ENCODE results near the gene KCNMA1. TPM values are rescaled to one million over a fixed set of nuclear protein-coding genes. Genes with fewer than 3 reads are reported as not detected.

KCNMA1 gene
- total and polyA plus RNA-seq, 9 of the 15 experiments (the other 6 are each of a cell fraction or from before 2014, with no cell fraction given): 0.01 to 0.95 (median 0.15) TPM; not detected in 4

GRCh38 chr10:76935941-76936613 lies 701.5 kb downstream of the KCNMA1 start (continued):
- no peak for TF ChIP-seq ZNF766 (CRISPR knock-in tag; conservative IDR thresholded peaks at IDR 0.05)
- TF ChIP-seq RHOXF2B (CRISPR knock-in tag; conservative IDR thresholded peaks at IDR 0.05): no peak
- TF ChIP-seq SMC3 (conservative IDR thresholded peaks at IDR 0.05; ENCODE audit: insufficient read depth, low read depth, low read length): no peak
- TF ChIP-seq GTF2A2 (tag; IDR thresholded peaks at IDR 0.05): no peak

GRCh38 chr10:76928565-76928964 lies 709.0 kb downstream of the KCNMA1 start:
- FAIRE-seq (no peak), DNase-seq (ENCODE audit: extremely low read depth in 1 of 4, low spot score in 3 of 4) (no peak), ATAC-seq (no peak)
- Histone ChIP-seq H3K36me3 (ENCODE audit: control insufficient read depth, insufficient read depth, low read length) (no peaks in the 10 kb centered on the region), H3K4me2 (ENCODE audit: insufficient read depth, low read length) (no peak overlapping the region), H4K20me1 (replicated peaks; ENCODE audit: control insufficient read depth, insufficient read depth, low read length) (no peaks in the 10 kb centered on the region), H3K27me3 (ENCODE audit: control insufficient read depth in 2 of 2, insufficient read depth in 2 of 2, low read length in 2 of 2) (no peaks in the 10 kb centered on the region), H3K9me1 (ENCODE audit: control insufficient read depth, insufficient read depth, low read length) (no peaks in the 10 kb centered on the region), H3K4me3 (no peak overlapping the region), H3K4me1 (replicated peaks in 1 of 2; ENCODE audit: control insufficient read depth in 2 of 2, insufficient read depth in 2 of 2, low read length in 2 of 2) (no peaks in the 10 kb centered on the region), H3K27ac (ENCODE audit: extremely low read depth, low read depth, low read length) (no peak overlapping the region), H3K9ac (ENCODE audit: insufficient read depth in 1 of 2, low read depth in 2 of 2, low read length in 2 of 2) (no peak overlapping the region), H2AFZ (ENCODE audit: low read depth, low read length) (no peak overlapping the region), H3K79me2 (ENCODE audit: control insufficient read depth, insufficient read depth, low read length) (no peaks in the 10 kb centered on the region), H3K9me3 (replicated peaks; ENCODE audit: control insufficient read depth, insufficient read depth, low read depth, low read length) (no peaks in the 10 kb centered on the region)
- 0% methylated on average over 7 of the region's 7 CpGs for WGBS (ENCODE audit: insufficient coverage, low coverage, missing lambda C conversion rate)
- ChIA-PET POLR2A (no interaction called here), CTCF (ENCODE audit: low intra/inter-chr PET ratio) (no interaction called here)
- no TSS peak for BruUV-seq (replicated peaks)
- intact Hi-C loops (cut with micrococcal nuclease): no loop called here
- in situ Hi-C loops (cut with MboI): no loop called here
- TF ChIP-seq GATA2 (CRISPR knock-in tag; IDR thresholded peaks at IDR 0.05) (no peak), PML (IDR thresholded peaks at IDR 0.05; ENCODE audit: low read length) (no peak), PKNOX1 (IDR thresholded peaks at IDR 0.05) (no peak), PHTF2 (CRISPR knock-in tag; IDR thresholded peaks at IDR 0.05) (no peak), THAP12 (CRISPR knock-in tag; IDR thresholded peaks at IDR 0.05) (no peak), MAFG (tag; conservative IDR thresholded peaks at IDR 0.05) (no peak), ZBTB17 (CRISPR knock-in tag; IDR thresholded peaks at IDR 0.05) (no peak), MYNN (IDR thresholded peaks at IDR 0.05) (no peak), MYNN (CRISPR knock-in tag; IDR thresholded peaks at IDR 0.05) (no peak), KLF16 (IDR thresholded peaks at IDR 0.05) (no peak), ZNF586 (CRISPR knock-in tag; conservative IDR thresholded peaks at IDR 0.05) (no peak), ZNF282 (CRISPR knock-in tag; IDR thresholded peaks at IDR 0.05) (no peak), PYGO2 (tag; IDR thresholded peaks at IDR 0.05) (no peak)
- TF ChIP-seq, protein P1, sequence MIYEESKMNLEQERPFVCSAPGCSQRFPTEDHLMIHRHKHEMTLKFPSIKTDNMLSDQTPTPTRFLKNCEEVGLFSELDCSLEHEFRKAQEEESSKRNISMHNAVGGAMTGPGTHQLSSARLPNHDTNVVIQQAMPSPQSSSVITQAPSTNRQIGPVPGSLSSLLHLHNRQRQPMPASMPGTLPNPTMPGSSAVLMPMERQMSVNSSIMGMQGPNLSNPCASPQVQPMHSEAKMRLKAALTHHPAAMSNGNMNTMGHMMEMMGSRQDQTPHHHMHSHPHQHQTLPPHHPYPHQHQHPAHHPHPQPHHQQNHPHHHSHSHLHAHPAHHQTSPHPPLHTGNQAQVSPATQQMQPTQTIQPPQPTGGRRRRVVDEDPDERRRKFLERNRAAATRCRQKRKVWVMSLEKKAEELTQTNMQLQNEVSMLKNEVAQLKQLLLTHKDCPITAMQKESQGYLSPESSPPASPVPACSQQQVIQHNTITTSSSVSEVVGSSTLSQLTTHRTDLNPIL (CRISPR knock-in tag; IDR thresholded peaks at IDR 0.05): no peak
